MM.1S (cell line): Measurements from ENCODE around the gene FCAMR.

Experiments
- DNase-seq: peaks from one replicate; pipeline ENCODE4 v3.0.0-alpha.2; 2015
- H2AFZ ChIP-seq: fragments of 300-600 bp; sonication (generic); 2 replicates; pipeline ENCODE4 v1.6.0; 2016; ENCODE audit warnings: antibody characterized with exemption, low read length
- H3F3A ChIP-seq: fragments of 300-600 bp; sonication (generic); 2 replicates; pipeline ENCODE4 v1.6.1; 2016; ENCODE audit warnings: mild to moderate bottlenecking, antibody characterized with exemption, low read length, moderate library complexity, mixed read lengths; ENCODE audit not compliant: insufficient read depth
- H3K27ac ChIP-seq: fragments of 300-600 bp; sonication (generic); 2 replicates; pipeline ENCODE4 v1.5.1; 2016; ENCODE audit warnings: mild to moderate bottlenecking, low read length
- H3K27me3 ChIP-seq: fragments of 300-600 bp; sonication (generic); replicated peaks from 2 replicates; pipeline ENCODE4 v1.6.0; 2016; ENCODE audit warnings: low read length; ENCODE audit not compliant: insufficient read depth
- H3K36me3 ChIP-seq: fragments of 300-600 bp; sonication (generic); replicated peaks from 2 replicates; pipeline ENCODE4 v1.6.1; 2016; ENCODE audit warnings: mild to moderate bottlenecking, low read length, mixed read lengths; ENCODE audit not compliant: insufficient read depth
- H3K4me1 ChIP-seq: fragments of 300-600 bp; sonication (generic); 2 replicates; pipeline ENCODE4 v1.6.1; 2016; ENCODE audit warnings: low read length, mixed read lengths
- H3K4me2 ChIP-seq: fragments of 300-600 bp; sonication (generic); 2 replicates; pipeline ENCODE4 v1.6.0; 2016; ENCODE audit warnings: low read depth, low read length
- H3K4me3 ChIP-seq: fragments of 300-600 bp; sonication (generic); 2 replicates; pipeline ENCODE4 v1.5.1; 2016; ENCODE audit warnings: low read length, mixed read lengths
- H3K79me2 ChIP-seq: fragments of 300-600 bp; sonication (generic); 2 replicates; pipeline ENCODE4 v1.6.1; 2016; ENCODE audit warnings: mixed run types, low read length, mixed read lengths
- H3K9ac ChIP-seq: fragments of 300-600 bp; sonication (generic); 2 replicates; pipeline ENCODE4 v1.6.1; 2016; ENCODE audit warnings: low read length, mixed read lengths
- H3K9me2 ChIP-seq: fragments of 300-600 bp; sonication (generic); replicated peaks from 2 replicates; pipeline ENCODE4 v1.6.1; 2016; ENCODE audit warnings: mild to moderate bottlenecking, low read length, mixed read lengths; ENCODE audit not compliant: insufficient read depth
- H3K9me3 ChIP-seq: fragments of 300-600 bp; sonication (generic); replicated peaks from 2 replicates; pipeline ENCODE4 v1.6.1; 2016; ENCODE audit warnings: mild to moderate bottlenecking, low read length, mixed read lengths; ENCODE audit not compliant: insufficient read depth
- H4K20me1 ChIP-seq: fragments of 300-600 bp; sonication (generic); 2 replicates; pipeline ENCODE4 v1.6.1; 2016; ENCODE audit warnings: mild to moderate bottlenecking, low read length, moderate library complexity, mixed read lengths; ENCODE audit not compliant: insufficient read depth
- EZH2 ChIP-seq: fragments of 300-600 bp; sonication (generic); optimal IDR thresholded peaks from 2 replicates; pipeline ENCODE3; 2017; ENCODE audit warnings: low read depth, mild to moderate bottlenecking, antibody characterized with exemption, low read length, mixed read lengths
- EZH2phosphoT487 ChIP-seq: fragments of 300-600 bp; sonication (generic); IDR thresholded peaks from 2 replicates; pipeline ENCODE4 v1.6.1; 2018; ENCODE audit warnings: antibody characterized with exemption, low read length
- TF ChIP-seq, protein P1 (sequence below): fragments of 300-600 bp; sonication (generic); IDR thresholded peaks from 2 replicates; pipeline ENCODE4 v1.5.1; 2016; ENCODE audit warnings: antibody characterized with exemption, low read length, mixed read lengths

Gene FCAMR

DNA sequence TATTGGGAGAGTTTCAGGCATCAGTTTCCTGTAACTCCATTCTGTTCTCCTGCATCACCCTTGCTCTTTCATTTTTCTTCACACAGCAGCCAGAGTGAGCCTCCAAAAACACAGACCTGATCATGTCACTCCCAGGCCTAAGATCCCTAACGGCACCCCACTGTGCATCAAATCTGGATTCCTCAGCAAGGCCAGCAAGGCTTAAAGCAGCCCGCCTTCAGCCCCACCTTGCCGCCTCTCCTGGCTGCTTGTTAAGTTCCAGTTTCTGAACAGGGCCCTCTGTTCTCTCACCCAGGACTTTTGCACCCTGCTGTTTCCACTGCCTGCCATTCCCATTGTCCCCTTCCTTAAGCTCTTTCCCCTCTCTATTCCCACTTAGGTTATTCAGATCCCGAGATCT is 33.0 kb upstream of the FCAMR start:
- Histone ChIP-seq H3K4me3 (no peak overlapping the region), H3K36me3 (no peaks in the 10 kb centered on the region), H3K4me1 (peaks cover 6% of the 10 kb centered on the region), H3K27me3 (no peaks in the 10 kb centered on the region), H3K4me2 (no peak overlapping the region), H3K9me3 (no peaks in the 10 kb centered on the region), H3K9me2 (no peaks in the 10 kb centered on the region), H3K27ac (no peak overlapping the region), H3K9ac (no peak overlapping the region), H4K20me1 (no peaks in the 10 kb centered on the region), H3K79me2 (no peaks in the 10 kb centered on the region), H3F3A (no peaks in the 10 kb centered on the region), H2AFZ (no peak overlapping the region)
- no peak for DNase-seq
- TF ChIP-seq, protein P1, sequence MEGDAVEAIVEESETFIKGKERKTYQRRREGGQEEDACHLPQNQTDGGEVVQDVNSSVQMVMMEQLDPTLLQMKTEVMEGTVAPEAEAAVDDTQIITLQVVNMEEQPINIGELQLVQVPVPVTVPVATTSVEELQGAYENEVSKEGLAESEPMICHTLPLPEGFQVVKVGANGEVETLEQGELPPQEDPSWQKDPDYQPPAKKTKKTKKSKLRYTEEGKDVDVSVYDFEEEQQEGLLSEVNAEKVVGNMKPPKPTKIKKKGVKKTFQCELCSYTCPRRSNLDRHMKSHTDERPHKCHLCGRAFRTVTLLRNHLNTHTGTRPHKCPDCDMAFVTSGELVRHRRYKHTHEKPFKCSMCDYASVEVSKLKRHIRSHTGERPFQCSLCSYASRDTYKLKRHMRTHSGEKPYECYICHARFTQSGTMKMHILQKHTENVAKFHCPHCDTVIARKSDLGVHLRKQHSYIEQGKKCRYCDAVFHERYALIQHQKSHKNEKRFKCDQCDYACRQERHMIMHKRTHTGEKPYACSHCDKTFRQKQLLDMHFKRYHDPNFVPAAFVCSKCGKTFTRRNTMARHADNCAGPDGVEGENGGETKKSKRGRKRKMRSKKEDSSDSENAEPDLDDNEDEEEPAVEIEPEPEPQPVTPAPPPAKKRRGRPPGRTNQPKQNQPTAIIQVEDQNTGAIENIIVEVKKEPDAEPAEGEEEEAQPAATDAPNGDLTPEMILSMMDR = no peak
- no peak for TF ChIP-seq EZH2phosphoT487
- no peak for TF ChIP-seq EZH2

- Histone ChIP-seq H3K4me2 (no peak overlapping the region), H4K20me1 (no peaks in the 10 kb centered on the region), H3K27ac (no peak overlapping the region), H3K36me3 (no peaks in the 10 kb centered on the region), H3K4me1 (peaks cover 6% of the 10 kb centered on the region), H3K79me2 (no peaks in the 10 kb centered on the region), H3K9ac (no peak overlapping the region), H3K9me2 (no peaks in the 10 kb centered on the region), H3F3A (no peaks in the 10 kb centered on the region), H3K9me3 (no peaks in the 10 kb centered on the region), H2AFZ (no peak overlapping the region), H3K27me3 (no peaks in the 10 kb centered on the region), H3K4me3 (no peak overlapping the region)
- DNase-seq = no peak
- TF ChIP-seq, protein P1 = no peak
- no peak for TF ChIP-seq EZH2phosphoT487
- TF ChIP-seq EZH2 = no peak
These were observed 32.5 kb upstream of the FCAMR start for GRCh38 chr1:207002724-207003146.

GRCh38 chr1:207001492-207002245 is 31.4 kb upstream of the FCAMR start:
- Histone ChIP-seq H4K20me1 (no peaks in the 10 kb centered on the region), H3F3A (no peaks in the 10 kb centered on the region), H3K4me1 (peaks cover 6% of the 10 kb centered on the region), H3K9me3 (no peaks in the 10 kb centered on the region), H3K27me3 (no peaks in the 10 kb centered on the region), H3K4me2 (peak overlapping the region; percentile 4; the same call in 1 of the 2 replicates), H3K4me3 (no peak overlapping the region), H3K36me3 (no peaks in the 10 kb centered on the region), H3K9me2 (no peaks in the 10 kb centered on the region), H3K79me2 (no peaks in the 10 kb centered on the region), H3K27ac (no peak overlapping the region), H3K9ac (no peak overlapping the region), H2AFZ (peak overlapping the region; percentile 19; the same call in 1 of the 2 replicates)
- TF ChIP-seq EZH2phosphoT487 (no peak), EZH2 (no peak)
- DNase-seq = peak; percentile 56

DNA sequence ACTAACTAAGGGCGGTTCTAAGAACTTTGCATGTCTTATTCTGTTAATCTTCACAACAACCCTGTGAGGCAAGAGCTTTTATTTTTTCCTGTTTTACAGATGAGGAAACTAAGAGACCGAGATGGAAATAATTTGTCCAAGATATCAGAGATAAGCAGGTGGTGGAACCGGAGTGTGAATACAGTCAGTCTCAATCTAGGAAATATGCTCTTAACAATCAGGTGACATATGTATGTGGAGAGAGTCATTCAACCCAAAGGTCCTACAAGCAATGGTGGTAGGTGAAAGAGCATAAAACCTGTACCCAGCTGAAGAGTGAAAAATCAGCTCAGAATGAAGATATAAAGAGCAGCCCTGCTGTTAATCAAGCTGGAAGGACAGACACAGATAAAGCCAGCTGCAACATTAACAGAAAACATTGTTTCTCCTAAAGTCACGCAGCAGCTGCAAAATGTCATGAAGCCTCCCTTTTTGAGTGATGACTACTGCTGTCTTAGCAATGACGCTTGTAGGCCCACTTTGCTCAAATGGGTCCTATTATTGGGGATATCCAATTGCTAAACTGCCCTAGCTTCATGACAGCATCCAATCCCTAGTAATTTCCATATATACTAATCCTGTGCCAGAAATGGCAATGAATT is 30.5 kb upstream of the FCAMR start:
- Histone ChIP-seq H3K4me1 (peaks cover 6% of the 10 kb centered on the region), H3K27ac (no peak overlapping the region), H3K27me3 (no peaks in the 10 kb centered on the region), H3K9ac (no peak overlapping the region), H3K4me3 (no peak overlapping the region), H3K9me2 (no peaks in the 10 kb centered on the region), H3K4me2 (no peak overlapping the region), H2AFZ (no peak overlapping the region), H4K20me1 (no peaks in the 10 kb centered on the region), H3K36me3 (no peaks in the 10 kb centered on the region), H3K79me2 (no peaks in the 10 kb centered on the region), H3F3A (no peaks in the 10 kb centered on the region), H3K9me3 (no peaks in the 10 kb centered on the region)
- TF ChIP-seq, protein P1 = no peak
- TF ChIP-seq EZH2phosphoT487 (no peak), EZH2 (no peak)
- no peak for DNase-seq
